Mucosa of stomach (tissue), 1 donor: ENCODE measurements around the gene PC.

Experiments
- H3K27me3 ChIP-seq: one replicate; pipeline ENCODE4 v1.7.0; 2013; ENCODE audit warnings: mild to moderate bottlenecking, low read length; ENCODE audit not compliant: control insufficient read depth, insufficient read depth
- H3K36me3 ChIP-seq: one replicate; pipeline ENCODE4 v1.7.0; 2013; ENCODE audit warnings: low read length; ENCODE audit not compliant: control insufficient read depth, insufficient read depth
- H3K4me1 ChIP-seq: one replicate; pipeline ENCODE4 v1.7.0; 2013; ENCODE audit warnings: mild to moderate bottlenecking, low read length; ENCODE audit not compliant: control insufficient read depth, insufficient read depth
- H3K4me3 ChIP-seq: one replicate; pipeline ENCODE4 v1.7.0; 2013; ENCODE audit warnings: low read length
- H3K9ac ChIP-seq: one replicate; pipeline ENCODE4 v1.7.0; 2013; ENCODE audit warnings: mild to moderate bottlenecking, low read length, moderate library complexity
- H3K9me3 ChIP-seq: one replicate; pipeline ENCODE4 v1.7.0; 2013; ENCODE audit warnings: mild to moderate bottlenecking, low read length, moderate library complexity; ENCODE audit not compliant: control insufficient read depth
- donor health status: Pancreatic carcinoma.

The PC gene

DNA sequence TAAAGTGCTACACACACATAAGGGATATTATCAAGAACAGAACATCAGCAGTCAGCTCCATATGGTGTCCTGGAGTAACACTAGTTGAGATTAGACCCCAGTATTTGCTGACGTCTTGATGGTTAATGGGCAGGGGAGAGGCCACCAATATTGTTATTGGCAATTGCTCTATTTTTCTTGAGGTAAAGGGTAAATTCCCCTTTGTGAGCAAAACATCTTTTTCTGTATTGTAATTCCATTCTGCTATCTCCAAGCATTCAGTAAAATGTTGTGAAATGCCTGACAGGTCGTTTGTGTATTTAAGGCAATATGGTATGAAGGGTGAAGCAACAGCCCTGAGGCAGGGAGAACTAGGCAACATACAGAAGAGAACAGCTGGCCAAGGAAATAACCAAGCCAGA, 21.9 kb downstream of the PC start:
- Histone ChIP-seq H3K4me3 (no peak overlapping the region), H3K27me3 (no peaks in the 10 kb centered on the region), H3K9me3 (no peaks in the 10 kb centered on the region), H3K36me3 (no peaks in the 10 kb centered on the region), H3K9ac (no peak overlapping the region), H3K4me1 (no peaks in the 10 kb centered on the region)

DNA sequence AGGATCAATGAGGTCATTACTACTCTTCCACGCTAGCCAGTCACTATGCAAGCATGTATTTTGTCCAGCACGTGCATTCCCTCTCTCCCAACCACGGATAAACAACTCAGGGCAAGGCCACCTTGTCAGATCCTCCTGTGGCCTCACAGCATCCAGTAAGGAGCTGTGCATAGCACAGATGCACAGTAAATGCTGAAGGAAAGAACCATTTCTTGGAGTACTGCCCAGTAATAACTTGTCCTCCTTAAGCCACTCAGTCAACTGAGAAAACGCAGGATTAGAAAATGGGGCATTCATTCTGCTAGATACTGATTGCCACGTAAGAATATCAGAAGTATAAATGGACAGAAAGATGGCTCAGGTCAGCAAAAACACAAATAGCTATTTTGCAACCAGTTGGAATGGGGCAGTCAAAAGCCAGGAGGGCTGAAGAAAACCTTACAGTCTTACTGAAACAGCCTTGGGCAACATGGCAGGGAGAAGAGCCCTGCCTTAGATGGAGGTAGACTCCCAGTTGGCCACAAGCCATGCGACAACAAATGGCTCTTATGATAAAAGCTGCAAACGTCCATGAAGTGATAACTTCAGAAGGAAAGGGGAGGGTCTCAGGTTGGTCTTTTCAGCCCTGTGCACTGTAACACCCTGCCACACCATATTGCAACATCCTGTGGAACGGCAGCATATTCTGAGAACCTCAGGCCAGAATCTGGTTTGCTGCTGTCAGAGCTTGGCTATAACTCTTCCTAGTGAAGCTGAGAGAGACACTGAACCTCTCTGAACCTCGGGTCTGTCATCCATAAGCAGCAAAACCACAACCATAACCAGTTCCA, 23.0 kb downstream of the PC start:
- no peak overlapping the region for H3K4me3 ChIP-seq
- H3K9me3 ChIP-seq: no peaks in the 10 kb centered on the region
- H3K4me1 ChIP-seq: no peaks in the 10 kb centered on the region
- no peak overlapping the region for H3K9ac ChIP-seq
- no peaks in the 10 kb centered on the region for H3K36me3 ChIP-seq
- no peaks in the 10 kb centered on the region for H3K27me3 ChIP-seq

DNA sequence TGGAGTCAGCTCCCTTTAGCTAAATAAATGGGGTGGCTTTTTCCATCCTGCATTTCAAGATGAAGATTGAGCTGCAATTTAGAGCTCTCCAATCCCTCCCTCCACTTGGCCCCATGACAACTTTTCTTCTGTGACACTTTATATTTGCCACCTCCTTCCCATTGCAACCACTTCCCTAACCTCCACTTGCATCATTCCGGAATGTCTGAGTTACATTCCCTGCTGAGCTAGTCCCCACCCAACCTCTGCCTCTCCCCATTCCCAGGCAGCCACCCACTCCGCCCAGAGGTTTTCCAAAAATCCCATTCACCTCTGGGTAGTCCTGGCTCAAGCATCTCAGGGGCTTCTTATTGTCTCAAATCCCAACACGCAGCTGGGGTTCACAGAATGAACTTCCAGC, 24.7 kb downstream of the PC start:
- Histone ChIP-seq H3K9me3 (no peaks in the 10 kb centered on the region), H3K9ac (no peak overlapping the region), H3K27me3 (no peaks in the 10 kb centered on the region), H3K4me1 (no peaks in the 10 kb centered on the region), H3K4me3 (no peak overlapping the region), H3K36me3 (no peaks in the 10 kb centered on the region)

DNA sequence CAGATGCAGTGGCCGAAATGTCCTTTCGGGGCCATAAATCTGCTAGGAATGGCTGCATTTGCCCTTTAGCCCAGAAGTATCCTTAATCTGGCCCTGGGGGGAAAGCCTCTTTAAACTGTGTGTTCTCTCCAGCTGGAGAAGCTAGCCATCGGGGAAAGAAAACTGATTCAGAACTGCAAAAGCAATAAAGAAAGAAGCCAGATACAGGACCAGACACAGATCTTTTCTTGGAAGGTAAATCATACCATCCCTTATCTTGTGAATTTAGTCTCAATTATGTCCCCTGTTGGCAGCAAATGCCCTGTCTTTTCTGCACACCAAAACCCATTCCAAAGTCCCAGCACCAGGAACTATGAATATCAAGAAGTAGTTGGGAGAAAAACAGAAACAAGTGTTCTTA, 25.6 kb downstream of the PC start:
- Histone ChIP-seq H3K4me3 (no peak overlapping the region), H3K9me3 (no peaks in the 10 kb centered on the region), H3K4me1 (no peaks in the 10 kb centered on the region), H3K27me3 (no peaks in the 10 kb centered on the region), H3K36me3 (no peaks in the 10 kb centered on the region), H3K9ac (no peak overlapping the region)

DNA sequence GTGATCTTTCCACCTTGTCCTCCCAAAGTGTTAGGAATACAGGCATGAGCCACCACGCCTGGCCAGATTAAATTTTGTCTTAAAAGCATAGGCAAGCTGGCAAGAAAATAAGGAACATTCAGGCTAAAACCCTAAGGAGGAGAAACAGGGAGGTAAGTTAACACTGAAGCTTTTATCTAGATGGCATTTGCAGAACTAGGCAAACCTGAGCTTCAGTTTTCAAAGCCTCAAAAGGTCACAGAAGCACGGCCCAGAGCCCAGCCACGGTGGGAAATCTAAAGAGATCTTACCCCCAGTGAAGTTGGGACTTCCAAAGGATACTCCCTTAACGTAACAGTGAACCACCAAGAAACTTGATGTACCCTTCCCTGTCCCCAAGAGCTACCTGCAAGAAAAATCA, 28.4 kb downstream of the PC start:
- Histone ChIP-seq H3K4me1 (no peaks in the 10 kb centered on the region), H3K4me3 (no peak overlapping the region), H3K9me3 (no peaks in the 10 kb centered on the region), H3K9ac (no peak overlapping the region), H3K36me3 (no peaks in the 10 kb centered on the region), H3K27me3 (no peaks in the 10 kb centered on the region)

DNA sequence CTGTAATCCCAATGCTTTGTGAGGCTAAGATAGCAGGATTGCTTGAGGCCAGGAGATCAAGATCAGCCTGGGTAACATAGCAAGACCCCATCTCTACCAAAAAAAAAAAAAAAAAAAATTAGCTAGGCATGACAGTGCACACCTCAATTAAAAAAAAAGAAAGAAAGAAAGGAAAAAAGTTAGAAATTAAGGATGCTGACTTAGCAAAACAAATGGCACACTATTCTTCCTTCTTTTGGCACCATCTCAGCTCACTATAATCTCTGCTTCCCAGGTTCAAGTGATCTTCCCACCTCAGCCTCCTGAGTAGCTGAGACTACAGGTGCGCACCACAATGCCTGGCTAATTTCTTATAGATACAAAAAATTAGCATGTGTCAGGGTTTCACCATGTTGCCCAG, 33.9 kb downstream of the PC start:
- Histone ChIP-seq H3K9ac (no peak overlapping the region), H3K36me3 (no peaks in the 10 kb centered on the region), H3K4me1 (no peaks in the 10 kb centered on the region), H3K9me3 (no peaks in the 10 kb centered on the region), H3K4me3 (no peak overlapping the region), H3K27me3 (no peaks in the 10 kb centered on the region)

DNA sequence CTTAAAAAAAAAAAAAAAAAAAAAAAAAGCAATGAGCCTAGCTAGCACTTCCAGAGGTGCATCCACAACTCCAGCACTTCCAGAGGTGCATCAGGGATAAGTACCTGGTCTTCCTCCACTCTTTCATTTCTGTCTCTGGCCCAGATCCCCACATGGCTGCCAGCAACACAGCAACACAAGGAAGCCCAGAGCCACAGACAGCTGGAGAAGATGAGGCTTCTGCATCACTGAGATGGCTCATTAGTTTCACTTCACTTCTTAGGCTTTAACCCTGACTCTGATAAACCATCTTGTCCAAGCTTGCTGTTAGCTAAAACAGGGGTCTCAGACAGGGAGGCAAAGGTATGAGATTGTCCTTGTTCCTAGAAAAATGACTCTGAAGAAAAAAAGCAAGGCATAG, 35.6 kb downstream of the PC start:
- H3K27me3 ChIP-seq: no peaks in the 10 kb centered on the region
- no peaks in the 10 kb centered on the region for H3K9me3 ChIP-seq
- no peak overlapping the region for H3K9ac ChIP-seq
- peaks cover 6% of the 10 kb centered on the region for H3K4me1 ChIP-seq
- H3K4me3 ChIP-seq: no peak overlapping the region
- no peaks in the 10 kb centered on the region for H3K36me3 ChIP-seq

DNA sequence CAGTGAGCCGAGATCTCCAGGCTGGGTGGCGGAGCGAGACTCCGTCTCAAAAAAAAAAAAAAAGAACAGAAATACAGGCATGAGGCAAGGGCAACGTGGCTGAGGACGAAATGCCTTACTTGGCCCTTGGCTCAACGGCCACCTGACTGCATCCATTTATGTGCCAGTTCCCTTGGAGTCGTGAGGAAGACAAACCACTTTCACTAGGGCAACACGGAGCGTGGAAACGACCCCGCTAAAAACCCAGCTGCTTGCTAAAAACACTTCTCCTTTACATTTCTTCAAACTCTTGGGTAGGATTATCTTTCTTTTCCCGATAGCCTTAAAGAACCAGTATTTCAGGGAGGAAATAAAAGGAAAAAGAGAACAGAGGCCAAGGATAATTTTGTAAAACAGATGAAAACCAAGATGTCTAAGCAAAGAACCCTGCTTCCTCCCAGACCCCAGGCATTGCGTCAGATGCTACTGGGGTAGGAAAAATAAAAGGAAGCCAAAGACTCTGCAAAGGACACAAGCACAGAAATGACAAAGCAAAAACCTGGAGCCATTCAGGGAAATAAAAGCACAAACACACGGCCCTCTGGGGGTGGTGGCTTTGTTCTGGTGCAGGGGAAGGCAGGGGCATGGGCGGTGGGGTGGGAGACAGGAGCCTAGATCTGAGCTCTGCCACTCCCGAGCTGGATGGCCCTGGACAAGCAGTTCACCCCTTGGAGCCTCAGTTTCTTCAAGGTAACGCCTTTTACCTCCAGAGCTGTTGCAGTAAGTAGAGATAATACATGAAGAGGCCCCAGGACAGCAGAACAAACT, 37.0 kb downstream of the PC start:
- H3K4me1 ChIP-seq: peaks cover 8% of the 10 kb centered on the region
- no peaks in the 10 kb centered on the region for H3K36me3 ChIP-seq
- H3K9ac ChIP-seq: no peak overlapping the region
- no peak overlapping the region for H3K4me3 ChIP-seq
- no peaks in the 10 kb centered on the region for H3K9me3 ChIP-seq
- H3K27me3 ChIP-seq: no peaks in the 10 kb centered on the region

DNA sequence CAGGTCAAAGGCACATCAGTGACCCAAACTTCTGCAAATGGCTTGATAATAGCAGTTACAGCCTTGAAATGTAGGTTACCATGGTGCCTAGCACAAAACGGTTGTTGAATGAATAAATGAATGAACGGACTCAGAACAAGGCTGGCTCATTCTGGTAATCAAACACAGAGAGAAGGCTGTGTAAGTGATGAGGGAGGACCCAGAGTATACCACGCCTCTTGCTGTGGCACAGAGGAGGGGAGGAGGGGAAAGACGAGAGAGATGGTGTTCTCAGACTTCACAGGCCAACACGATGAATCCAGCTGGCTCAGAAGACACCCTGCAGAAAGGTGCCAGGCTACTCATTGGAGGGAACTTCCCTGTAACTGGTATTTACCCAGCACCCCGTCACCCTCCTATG, 38.3 kb downstream of the PC start:
- Histone ChIP-seq H3K36me3 (no peaks in the 10 kb centered on the region), H3K9ac (no peak overlapping the region), H3K27me3 (no peaks in the 10 kb centered on the region), H3K4me3 (no peak overlapping the region), H3K9me3 (no peaks in the 10 kb centered on the region), H3K4me1 (peaks cover 20% of the 10 kb centered on the region)

DNA sequence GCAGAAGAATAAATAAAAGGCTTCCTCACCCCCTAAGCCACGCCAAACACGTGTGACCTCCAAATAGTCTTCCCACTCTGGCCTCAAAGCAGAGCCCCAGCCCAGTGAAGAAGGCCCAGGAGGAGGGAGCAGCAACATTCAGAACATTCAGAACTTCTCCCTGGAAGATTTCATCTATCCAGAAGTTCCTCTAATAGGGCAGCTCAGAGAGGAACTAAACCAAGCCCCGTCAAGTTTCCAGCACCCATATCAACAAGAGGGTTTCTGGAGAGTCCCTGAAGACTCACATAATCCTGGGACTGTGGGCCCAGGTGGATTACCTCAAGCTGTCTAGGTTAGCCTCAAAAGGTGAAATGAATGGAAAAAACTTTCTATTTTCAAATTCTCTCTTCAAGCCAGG, 39.4 kb downstream of the PC start:
- H3K36me3 ChIP-seq: no peaks in the 10 kb centered on the region
- H3K9ac ChIP-seq: no peak overlapping the region
- H3K27me3 ChIP-seq: no peaks in the 10 kb centered on the region
- no peaks in the 10 kb centered on the region for H3K9me3 ChIP-seq
- H3K4me3 ChIP-seq: no peak overlapping the region
- peaks cover 26% of the 10 kb centered on the region for H3K4me1 ChIP-seq

DNA sequence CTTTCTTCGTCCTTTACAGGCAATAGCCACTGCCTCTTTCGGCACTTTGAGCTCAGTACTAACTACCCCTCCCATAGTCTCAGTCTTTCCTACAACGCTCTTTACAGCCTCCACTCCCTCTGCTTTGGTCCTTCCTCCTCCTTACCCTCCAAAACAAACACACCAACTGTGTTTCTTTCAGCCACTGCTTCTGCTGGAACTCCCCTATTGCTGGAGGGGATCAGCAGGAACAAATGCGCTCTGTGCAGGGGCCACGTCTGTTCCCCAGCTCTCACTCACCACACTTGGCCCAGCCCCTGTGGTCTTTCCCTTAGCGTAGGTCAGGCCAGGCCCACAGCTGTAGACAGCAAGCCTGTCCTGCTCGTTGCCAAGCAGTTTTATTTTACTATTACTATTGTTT, 42.3 kb downstream of the PC start:
- Histone ChIP-seq H3K4me1 (peaks cover 34% of the 10 kb centered on the region), H3K4me3 (no peak overlapping the region), H3K27me3 (no peaks in the 10 kb centered on the region), H3K9ac (no peak overlapping the region), H3K9me3 (no peaks in the 10 kb centered on the region), H3K36me3 (no peaks in the 10 kb centered on the region)

DNA sequence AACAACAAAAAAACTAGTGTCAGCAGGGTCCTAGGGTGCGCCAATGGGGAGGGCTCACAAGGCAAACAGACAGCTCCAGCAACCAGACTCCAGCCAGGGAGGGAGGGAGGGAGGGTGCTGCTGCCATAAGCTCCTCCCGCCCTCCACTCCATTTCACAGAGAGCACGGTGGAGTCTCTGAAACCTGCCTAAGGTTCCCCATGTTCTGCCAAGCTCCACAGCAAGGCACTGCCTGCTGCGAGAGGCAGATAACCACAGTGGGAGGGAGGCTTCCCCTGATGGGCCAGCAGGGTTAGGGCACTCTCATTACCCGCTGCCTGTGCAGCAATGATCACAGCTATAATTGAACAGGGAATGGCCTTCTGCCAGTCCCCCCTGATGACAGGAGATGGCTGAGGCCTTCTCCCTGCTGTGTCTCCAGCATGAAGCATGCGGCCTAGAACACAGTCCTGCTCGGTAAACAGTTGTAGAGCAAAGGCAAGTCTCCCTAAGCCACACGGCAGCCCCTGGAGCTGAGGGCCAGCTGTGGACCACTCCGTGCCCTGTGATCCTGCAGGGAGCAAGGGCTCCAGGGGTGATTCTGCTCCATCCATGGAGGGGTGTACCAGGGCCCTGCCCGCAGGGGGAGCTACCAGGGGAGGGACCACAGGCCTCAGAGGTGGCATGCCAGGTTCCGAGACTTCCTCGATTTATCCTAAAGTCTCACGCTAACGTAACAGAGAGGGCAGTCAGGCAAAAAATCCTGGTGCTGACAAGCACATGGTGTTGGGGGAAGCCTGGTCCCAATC, 42.9 kb downstream of the PC start:
- H3K4me1 ChIP-seq: peaks cover 34% of the 10 kb centered on the region
- no peak overlapping the region for H3K9ac ChIP-seq
- H3K9me3 ChIP-seq: no peaks in the 10 kb centered on the region
- H3K27me3 ChIP-seq: no peaks in the 10 kb centered on the region
- no peak overlapping the region for H3K4me3 ChIP-seq
- no peaks in the 10 kb centered on the region for H3K36me3 ChIP-seq
